ENCODE results near the gene SH3TC1. TPM values are rescaled to one million over a fixed set of nuclear protein-coding genes. Genes with fewer than 3 reads are reported as not detected.

The SH3TC1 gene
- total and polyA plus RNA-seq, 10 donors, result 23.3 to 157 (median 62.0) TPM

- Histone ChIP-seq H3K27me3 (replicated peaks in 1 of 7) (peaks cover 0 to 81% (median 25%) of the 10 kb centered on the region in 7 donors), H3K36me3 (no peaks in the 10 kb centered on the region), H3K4me3 (no peak overlapping the region), H3K4me1 (peaks cover 0 to 60% (median 33%) of the 10 kb centered on the region in 6 donors), H3K9me3 (no peaks in the 10 kb centered on the region), H3K27ac (no peak overlapping the region)
- no peak for DNase-seq
- TF ChIP-seq CTCF (IDR thresholded peaks at IDR 0.05 in 8 of 11, conservative IDR thresholded peaks at IDR 0.05 in 3 of 11) (no peak), POLR2AphosphoS5 (IDR thresholded peaks at IDR 0.05) (no peak), POLR2A (IDR thresholded peaks at IDR 0.05) (no peak)
- 71 to 84% (median 79%) methylated on average over 6 to 8 of the region's 8 CpGs for WGBS, 5 donors
- intact Hi-C loops (cut with DNase I; ENCODE audit: low total_unique reads), result no loop called here
Observed at GRCh38 chr4:8266508-8266907, 67.4 kb downstream of the SH3TC1 start.

GRCh38 chr4:8267077-8267476 is 68.0 kb downstream of the SH3TC1 start:
- WGBS, 5 donors, result 55 to 60% (median 56%) methylated on average over 12 to 13 of the region's 13 CpGs
- Histone ChIP-seq H3K27ac (no peak overlapping the region), H3K9me3 (no peaks in the 10 kb centered on the region), H3K4me1 (peaks cover 0 to 60% (median 31%) of the 10 kb centered on the region in 6 donors), H3K36me3 (no peaks in the 10 kb centered on the region), H3K27me3 (replicated peaks in 1 of 7) (peaks cover 0 to 81% (median 25%) of the 10 kb centered on the region in 7 donors), H3K4me3 (no peak overlapping the region)
- no peak for TF ChIP-seq POLR2AphosphoS5 (IDR thresholded peaks at IDR 0.05)
- TF ChIP-seq POLR2A (IDR thresholded peaks at IDR 0.05), result no peak
- peak in 9 of 11 experiments; percentile 29 to 71 (median 53) for TF ChIP-seq CTCF (IDR thresholded peaks at IDR 0.05 in 8 of 11, conservative IDR thresholded peaks at IDR 0.05 in 3 of 11)
- DNase-seq, result no peak
- intact Hi-C loops (cut with DNase I; ENCODE audit: low total_unique reads), result no loop called here

- H3K4me3 ChIP-seq, result no peak overlapping the region
- DNase-seq, result no peak
- no peaks in the 10 kb centered on the region for H3K36me3 ChIP-seq
- peaks cover 0 to 84% (median 25%) of the 10 kb centered on the region in 7 donors for H3K27me3 ChIP-seq (replicated peaks in 1 of 7)
- no peak for TF ChIP-seq POLR2A (IDR thresholded peaks at IDR 0.05)
- no peak for TF ChIP-seq CTCF (IDR thresholded peaks at IDR 0.05 in 8 of 11, conservative IDR thresholded peaks at IDR 0.05 in 3 of 11)
- TF ChIP-seq POLR2AphosphoS5 (IDR thresholded peaks at IDR 0.05), result no peak
- intact Hi-C loops (cut with DNase I; ENCODE audit: low total_unique reads), result no loop called here
- H3K9me3 ChIP-seq, result no peaks in the 10 kb centered on the region
- no peak overlapping the region for H3K27ac ChIP-seq
- 85 to 95% (median 92%) methylated on average over 7 of the region's 7 CpGs for WGBS, 5 donors
- peaks cover 11 to 63% (median 36%) of the 10 kb centered on the region in 6 donors for H3K4me1 ChIP-seq
Observed at GRCh38 chr4:8268211-8268610, 69.1 kb downstream of the SH3TC1 start.

- Histone ChIP-seq H3K4me1 (peaks cover 11 to 71% (median 39%) of the 10 kb centered on the region in 6 donors), H3K36me3 (no peaks in the 10 kb centered on the region), H3K4me3 (peak overlapping the region in 4 of 8 donors; percentile 10 to 64 (median 31)), H3K27me3 (replicated peaks in 1 of 7) (peaks cover 0 to 85% (median 25%) of the 10 kb centered on the region in 7 donors), H3K9me3 (no peaks in the 10 kb centered on the region), H3K27ac (peak overlapping the region in 3 of 8 donors; percentile 23 to 36 (median 34))
- WGBS, 5 donors, result 71 to 88% (median 79%) methylated on average over 20 to 25 of the region's 25 CpGs
- no peak for DNase-seq
- TF ChIP-seq POLR2A (IDR thresholded peaks at IDR 0.05) (no peak), CTCF (IDR thresholded peaks at IDR 0.05 in 8 of 11, conservative IDR thresholded peaks at IDR 0.05 in 3 of 11) (no peak), POLR2AphosphoS5 (IDR thresholded peaks at IDR 0.05) (no peak)
- intact Hi-C loops (cut with DNase I; ENCODE audit: low total_unique reads), result no loop called here
Observed at GRCh38 chr4:8268901-8269534, 69.9 kb downstream of the SH3TC1 start.
